Esophagus muscularis mucosa (tissue), 4 donors: ENCODE measurements around the gene DDIT4L. TPM values are rescaled to one million over a fixed set of nuclear protein-coding genes. Genes with fewer than 3 reads are reported as not detected.
"Not testable (repeated sequence)": the region's sequence is repeated elsewhere in the genome, so short reads cannot be mapped to it uniquely, and the experiment has no call there.

Experiments
- DNase-seq: peaks from one replicate; pipeline ENCODE4 v3.0.0-alpha.2; 2017; ENCODE audit errors: extremely low spot score
- H3K27ac ChIP-seq, 4 donors: fragments of 200-600 bp; sonication (generic); replicated peaks in 1 of 4; 1 replicate in 3 of 4; 2 replicates in 1 of 4; pipeline ENCODE4 v1.5.1; 2016 to 2019; ENCODE audit warnings: mild to moderate bottlenecking in 1 of 4
- H3K27me3 ChIP-seq, 4 donors: fragments of 200-600 bp; sonication (generic); one replicate each; pipeline versions ENCODE4 v1.5.1 to v1.6.0; 2016 to 2019
- H3K36me3 ChIP-seq, 4 donors: fragments of 200-600 bp; sonication (generic); one replicate each; pipeline ENCODE4 v1.5.1; 2016 to 2019
- H3K4me1 ChIP-seq, 4 donors: fragments of 200-600 bp; sonication (generic); one replicate each; pipeline ENCODE4 v1.5.1; 2016 to 2019
- H3K4me3 ChIP-seq, 4 donors: fragments of 200-600 bp; sonication (generic); 1 replicate in 2 of 4; 2 replicates in 2 of 4; pipeline ENCODE4 v1.5.1; 2016 to 2019; ENCODE audit warnings: mild to moderate bottlenecking in 4 of 4, moderate library complexity in 1 of 4
- H3K9me3 ChIP-seq, 4 donors: fragments of 200-600 bp; sonication (generic); 1 replicate in 3 of 4; 2 replicates in 1 of 4; pipeline ENCODE4 v1.5.1; 2016 to 2019
- CTCF ChIP-seq, 3 experiments: fragments of 200-600 bp in 2 of 3; fragments of 450-650 bp in 1 of 3; sonication (generic) in 2 of 3; IDR thresholded peaks; one replicate each; pipeline ENCODE4 v1.5.1; 2017 to 2019; ENCODE audit warnings: antibody characterized with exemption in 3 of 3, mild to moderate bottlenecking in 2 of 3, moderate library complexity in 1 of 3
- EP300 ChIP-seq: sonication (generic); formaldehyde crosslinking; IDR thresholded peaks from one replicate; pipeline ENCODE4 v1.6.1; 2017; ENCODE audit warnings: antibody characterized with exemption
- POLR2A ChIP-seq: fragments of 450-650 bp; IDR thresholded peaks from one replicate; pipeline ENCODE4 v1.6.1; 2017; ENCODE audit warnings: antibody characterized with exemption, moderate library complexity, mild to moderate bottlenecking, low read depth
- POLR2AphosphoS5 ChIP-seq, 2 donors: sonication (generic); formaldehyde crosslinking; IDR thresholded peaks; one replicate each; pipeline ENCODE4 v1.6.1; 2017; ENCODE audit warnings: antibody characterized with exemption in 2 of 2
- WGBS: methylation state at CpG from one replicate; pipeline ENCODE4 v1.1.5; 2018; 5-methylcytosine and 5-hydroxymethylcytosine counted together
- intact Hi-C: fragments of 100-400 bp; cut with DNase I; formaldehyde crosslinking; loops from one replicate; pipeline ENCODE4 v1.15.1; 2023
- total RNA-seq, 4 donors: library from RNA; depleted of rRNA; stranded (reverse); fragments of >200 nt; gene quantifications; one replicate each; pipeline versions ENCODE4 v1.1.0 to v1.2.1, GENCODE V29; 2016

DDIT4L gene
- total RNA-seq, 4 donors from 2014 or later = 0.75 to 2.1 (median 1.00) TPM

- Histone ChIP-seq H3K27ac (no peak overlapping the region), H3K9me3 (no peaks in the 10 kb centered on the region), H3K36me3 (no peaks in the 10 kb centered on the region), H3K4me1 (no peaks in the 10 kb centered on the region), H3K4me3 (no peak overlapping the region), H3K27me3 (no peaks in the 10 kb centered on the region)
- TF ChIP-seq POLR2A (no peak), CTCF (IDR thresholded peaks at IDR 0.05) (no peak), POLR2AphosphoS5 (IDR thresholded peaks at IDR 0.05) (no peak), EP300 (no peak)
- intact Hi-C loops = no loop called here
- no peak for DNase-seq
Measured at GRCh38 chr4:100206850-100207249, 16.6 kb upstream of the DDIT4L start.

GRCh38 chr4:100198061-100198460 is 7.8 kb upstream of the DDIT4L start:
- Histone ChIP-seq H3K4me3 (no peak overlapping the region), H3K36me3 (no peaks in the 10 kb centered on the region), H3K27ac (no peak overlapping the region), H3K9me3 (no peaks in the 10 kb centered on the region), H3K27me3 (no peaks in the 10 kb centered on the region), H3K4me1 (no peaks in the 10 kb centered on the region)
- 91% methylated on average over 1 of the region's 1 CpG for WGBS
- intact Hi-C loops = no loop called here
- no peak for DNase-seq
- TF ChIP-seq POLR2A = no peak
- no peak for TF ChIP-seq POLR2AphosphoS5 (IDR thresholded peaks at IDR 0.05)
- no peak for TF ChIP-seq CTCF (IDR thresholded peaks at IDR 0.05)
- TF ChIP-seq EP300 = no peak

DNA sequence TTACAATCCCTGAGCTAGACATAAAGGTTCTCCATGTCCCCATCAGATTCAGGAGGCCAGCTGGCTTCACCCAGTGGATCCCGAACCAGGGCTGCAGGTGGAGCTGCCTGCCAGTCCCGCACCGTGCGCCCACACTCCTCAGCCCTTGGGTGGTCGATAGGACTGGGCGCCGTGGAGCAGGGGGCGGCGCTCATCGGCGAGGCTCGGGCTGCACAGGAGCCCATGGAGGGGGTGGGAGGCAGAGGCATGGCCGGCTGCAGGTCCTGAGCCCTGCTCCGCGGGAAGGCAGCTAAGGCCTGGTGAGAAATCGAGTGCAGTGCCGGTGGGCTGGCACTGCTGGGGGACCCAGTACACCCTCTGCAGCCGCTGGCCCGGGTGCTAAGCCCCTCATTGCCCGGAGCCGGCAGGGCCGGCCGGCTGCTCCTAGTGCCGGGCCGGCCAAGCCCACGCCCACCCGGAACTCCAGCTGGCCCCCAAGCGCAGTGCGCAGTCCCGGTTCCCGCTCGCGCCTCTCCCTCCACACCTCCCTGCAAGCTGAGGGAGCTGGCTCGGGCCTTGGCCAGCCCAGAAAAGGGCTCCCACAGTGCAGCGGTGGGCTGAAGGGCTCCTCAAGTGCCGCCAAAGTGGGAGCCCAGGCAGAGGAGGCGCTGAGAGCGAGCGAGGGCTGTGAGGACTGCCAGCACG is 6.3 kb upstream of the DDIT4L start:
- H3K27me3 ChIP-seq, H3K4me3 ChIP-seq, intact Hi-C loops, H3K4me1 ChIP-seq, H3K9me3 ChIP-seq, H3K27ac ChIP-seq, H3K36me3 ChIP-seq, DNase-seq: not testable (repeated sequence)
- 94% methylated on average over 22 of the region's 40 CpGs for WGBS

GRCh38 chr4:100190643-100191600 is 654 bp upstream of the DDIT4L start:
- Histone ChIP-seq H3K4me3 (peak overlapping the region; percentile 64 to 84 (median 72)), H3K4me1 (peaks cover 13 to 23% (median 20%) of the 10 kb centered on the region in 4 donors), H3K36me3 (no peaks in the 10 kb centered on the region), H3K27me3 (no peaks in the 10 kb centered on the region), H3K27ac (peak overlapping the region; percentile 10 to 60 (median 30)), H3K9me3 (no peaks in the 10 kb centered on the region)
- intact Hi-C loops = no loop called here
- DNase-seq = no peak
- WGBS = 21% methylated on average over 36 of the region's 37 CpGs
- TF ChIP-seq EP300 (no peak), POLR2AphosphoS5 (IDR thresholded peaks at IDR 0.05) (no peak), CTCF (IDR thresholded peaks at IDR 0.05) (no peak), POLR2A (no peak)

DNA sequence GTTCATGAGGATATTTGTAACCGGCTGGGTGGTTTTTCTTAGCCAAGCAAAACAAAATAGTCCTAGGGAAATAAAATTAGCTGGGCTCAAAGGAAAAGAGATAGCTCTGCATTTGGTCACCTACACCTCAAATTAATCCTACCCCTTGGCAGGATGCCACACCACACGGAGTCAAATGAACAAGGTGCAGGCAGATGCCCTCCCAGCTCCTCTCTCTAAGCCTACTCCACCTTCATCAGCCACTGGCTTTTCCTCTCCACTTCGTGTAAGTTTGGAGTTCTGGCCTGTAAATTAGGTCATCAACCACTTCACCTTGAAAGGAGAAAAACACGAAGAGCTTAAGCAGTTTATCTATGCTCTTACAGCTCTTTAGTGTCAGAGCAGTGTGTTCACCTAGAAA is 1.4 kb downstream of the DDIT4L start:
- H3K36me3 ChIP-seq = no peaks in the 10 kb centered on the region
- no peaks in the 10 kb centered on the region for H3K9me3 ChIP-seq
- peaks cover 13 to 23% (median 20%) of the 10 kb centered on the region in 4 donors for H3K4me1 ChIP-seq
- no peaks in the 10 kb centered on the region for H3K27me3 ChIP-seq
- 49% methylated on average over 4 of the region's 4 CpGs for WGBS
- intact Hi-C loops = no loop called here
- no peak for DNase-seq
- H3K4me3 ChIP-seq = peak overlapping the region in 2 of 4 donors; percentile 68 to 84
- TF ChIP-seq CTCF (IDR thresholded peaks at IDR 0.05) (no peak), EP300 (no peak), POLR2AphosphoS5 (IDR thresholded peaks at IDR 0.05) (no peak), POLR2A (no peak)
- H3K27ac ChIP-seq = no peak overlapping the region
